DOHH2 (cell line): ENCODE results near the gene PRPF31.

Experiments
- H3F3A ChIP-seq: fragments of 200-600 bp; sonication (generic), shearing (Covaris generic); 2 replicates; pipeline ENCODE4 v1.6.0; 2016; ENCODE audit warnings: antibody characterized with exemption, mild to moderate bottlenecking; ENCODE audit not compliant: control insufficient read depth, insufficient read depth
- H3K27ac ChIP-seq: fragments of 200-600 bp; sonication (generic); 2 replicates; pipeline ENCODE4 v1.5.1; 2014; ENCODE audit warnings: low read depth, mild to moderate bottlenecking, low read length, moderate library complexity
- H3K27me3 ChIP-seq: fragments of 200-600 bp; sonication (generic); 2 replicates; pipeline ENCODE4 v1.6.1; 2014; ENCODE audit warnings: mild to moderate bottlenecking, low read length, mixed read lengths; ENCODE audit not compliant: control insufficient read depth
- H3K36me3 ChIP-seq: fragments of 200-600 bp; sonication (generic); 2 replicates; pipeline ENCODE4 v1.6.1; 2014; ENCODE audit warnings: mild to moderate bottlenecking, low read length, moderate library complexity, mixed read lengths; ENCODE audit not compliant: control insufficient read depth
- H3K4me1 ChIP-seq: fragments of 200-600 bp; sonication (generic); 2 replicates; pipeline ENCODE4 v1.6.1; 2014; ENCODE audit warnings: mild to moderate bottlenecking, low read length, mixed read lengths; ENCODE audit not compliant: control insufficient read depth
- H3K4me2 ChIP-seq: fragments of 200-600 bp; sonication (generic); 2 replicates; pipeline ENCODE4 v1.6.0; 2014; ENCODE audit warnings: mild to moderate bottlenecking, low read length, moderate library complexity
- H3K4me3 ChIP-seq: fragments of 200-600 bp; sonication (generic); 2 replicates; pipeline ENCODE4 v1.5.1; 2014; ENCODE audit warnings: mild to moderate bottlenecking, low read length, mixed read lengths
- H3K79me2 ChIP-seq: fragments of 200-600 bp; sonication (generic); 2 replicates; pipeline ENCODE4 v1.6.1; 2014; ENCODE audit warnings: mild to moderate bottlenecking, low read length, mixed read lengths; ENCODE audit not compliant: control insufficient read depth
- H3K9me2 ChIP-seq: fragments of 200-600 bp; sonication (generic); replicated peaks from 2 replicates; pipeline ENCODE4 v1.6.1; 2014; ENCODE audit warnings: mild to moderate bottlenecking, low read length, mixed read lengths; ENCODE audit not compliant: control insufficient read depth
- H3K9me3 ChIP-seq: fragments of 200-600 bp; sonication (generic); 2 replicates; pipeline ENCODE4 v1.6.1; 2014; ENCODE audit warnings: antibody characterized with exemption, low read length, mixed read lengths; ENCODE audit not compliant: control insufficient read depth, insufficient read depth
- H4K20me1 ChIP-seq: fragments of 200-600 bp; sonication (generic); 2 replicates; pipeline ENCODE4 v1.6.0; 2014; ENCODE audit warnings: low read depth, mild to moderate bottlenecking, antibody characterized with exemption, low read length, moderate library complexity; ENCODE audit not compliant: control insufficient read depth, insufficient read depth
- EZH2phosphoT487 ChIP-seq: fragments of 200-600 bp; sonication (generic); IDR thresholded peaks from 2 replicates; pipeline ENCODE4 v1.6.1; 2017; ENCODE audit warnings: borderline replicate concordance, mild to moderate bottlenecking, antibody characterized with exemption, low read length, moderate library complexity, mixed read lengths
- TF ChIP-seq, protein P1 (sequence below): fragments of 200-600 bp; sonication (generic); IDR thresholded peaks from one replicate; pipeline ENCODE4 v1.5.1; 2014; ENCODE audit warnings: antibody characterized with exemption, mild to moderate bottlenecking, low read depth, low read length; ENCODE audit not compliant: poor library complexity, severe bottlenecking

PRPF31 gene

DNA sequence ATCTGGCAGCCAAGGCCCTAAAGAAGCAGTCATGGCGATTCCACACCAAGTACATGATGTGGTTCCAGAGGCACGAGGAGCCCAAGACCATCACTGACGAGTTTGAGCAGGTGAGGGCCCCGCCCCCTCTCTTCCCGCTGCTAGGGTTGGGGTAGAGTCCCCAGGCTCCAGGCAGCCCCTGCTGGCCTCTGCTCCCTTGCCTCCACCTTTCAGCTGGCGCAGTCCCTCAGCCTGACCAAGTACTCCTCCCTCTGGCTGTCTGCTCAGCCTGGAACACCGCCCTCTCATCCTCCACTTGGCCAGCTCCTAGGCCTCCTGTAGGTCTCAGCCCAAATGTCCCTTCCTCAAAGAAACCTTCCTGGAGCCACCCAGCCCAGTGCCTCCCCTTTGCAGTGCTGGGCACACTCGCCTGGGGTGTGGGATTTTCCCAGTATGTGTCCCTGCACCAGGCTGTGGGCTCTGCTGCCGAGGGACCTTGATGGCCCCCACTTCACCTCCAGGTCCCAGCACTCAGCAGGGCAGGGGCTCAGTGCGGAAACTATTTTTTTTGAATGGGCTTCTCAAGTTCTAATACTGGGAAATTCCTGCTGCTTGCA, 38.3 kb downstream of the PRPF31 start:
- H3K9me3 ChIP-seq: no peaks in the 10 kb centered on the region
- peaks cover 3% of the 10 kb centered on the region for H3F3A ChIP-seq
- H3K27me3 ChIP-seq: no peaks in the 10 kb centered on the region
- peaks cover 84% of the 10 kb centered on the region for H3K36me3 ChIP-seq
- peaks cover 9% of the 10 kb centered on the region for H3K4me1 ChIP-seq
- H3K27ac ChIP-seq: no peak overlapping the region
- no peaks in the 10 kb centered on the region for H3K9me2 ChIP-seq
- no peak overlapping the region for H3K4me3 ChIP-seq
- no peaks in the 10 kb centered on the region for H4K20me1 ChIP-seq
- peaks cover 9% of the 10 kb centered on the region for H3K79me2 ChIP-seq
- H3K4me2 ChIP-seq: no peak overlapping the region
- TF ChIP-seq, protein P1, sequence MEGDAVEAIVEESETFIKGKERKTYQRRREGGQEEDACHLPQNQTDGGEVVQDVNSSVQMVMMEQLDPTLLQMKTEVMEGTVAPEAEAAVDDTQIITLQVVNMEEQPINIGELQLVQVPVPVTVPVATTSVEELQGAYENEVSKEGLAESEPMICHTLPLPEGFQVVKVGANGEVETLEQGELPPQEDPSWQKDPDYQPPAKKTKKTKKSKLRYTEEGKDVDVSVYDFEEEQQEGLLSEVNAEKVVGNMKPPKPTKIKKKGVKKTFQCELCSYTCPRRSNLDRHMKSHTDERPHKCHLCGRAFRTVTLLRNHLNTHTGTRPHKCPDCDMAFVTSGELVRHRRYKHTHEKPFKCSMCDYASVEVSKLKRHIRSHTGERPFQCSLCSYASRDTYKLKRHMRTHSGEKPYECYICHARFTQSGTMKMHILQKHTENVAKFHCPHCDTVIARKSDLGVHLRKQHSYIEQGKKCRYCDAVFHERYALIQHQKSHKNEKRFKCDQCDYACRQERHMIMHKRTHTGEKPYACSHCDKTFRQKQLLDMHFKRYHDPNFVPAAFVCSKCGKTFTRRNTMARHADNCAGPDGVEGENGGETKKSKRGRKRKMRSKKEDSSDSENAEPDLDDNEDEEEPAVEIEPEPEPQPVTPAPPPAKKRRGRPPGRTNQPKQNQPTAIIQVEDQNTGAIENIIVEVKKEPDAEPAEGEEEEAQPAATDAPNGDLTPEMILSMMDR: no peak
- no peak for TF ChIP-seq EZH2phosphoT487

DNA sequence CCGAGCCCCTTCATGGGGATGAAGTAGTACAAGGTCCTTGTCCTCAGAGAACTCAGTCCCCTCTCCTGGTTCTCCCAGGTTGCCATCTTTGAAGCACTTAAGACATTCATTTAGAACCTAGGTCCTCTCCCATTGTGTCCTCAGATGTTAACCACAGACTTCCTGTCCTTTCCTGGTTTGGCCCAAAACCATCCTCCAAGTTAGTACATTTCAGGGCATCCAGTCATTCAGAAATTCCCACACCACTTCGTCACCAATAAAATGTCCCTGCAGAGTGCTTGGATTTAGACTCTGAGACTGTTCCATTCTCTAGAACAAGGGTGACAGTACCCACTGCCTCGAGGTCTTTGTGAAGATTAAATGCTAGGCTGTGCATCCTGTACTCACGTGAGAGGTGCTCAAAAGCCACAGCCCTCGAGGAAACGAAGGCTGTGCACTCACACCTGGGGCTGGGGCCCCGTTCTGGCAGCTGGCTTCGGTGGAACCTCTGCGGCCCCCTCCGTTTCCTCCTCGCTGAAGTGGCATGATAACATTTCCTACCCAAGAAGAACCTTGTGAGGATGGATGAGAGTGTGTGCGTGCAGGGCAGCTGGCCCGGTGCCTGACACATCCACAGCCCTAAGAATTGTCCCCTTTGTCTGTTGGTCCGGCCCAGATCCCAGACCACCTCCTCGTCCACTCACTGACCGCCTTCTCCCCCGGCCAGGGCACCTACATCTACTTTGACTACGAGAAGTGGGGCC, 39.2 kb downstream of the PRPF31 start:
- H3K9me2 ChIP-seq: no peaks in the 10 kb centered on the region
- peaks cover 12% of the 10 kb centered on the region for H3K4me1 ChIP-seq
- H3K27me3 ChIP-seq: no peaks in the 10 kb centered on the region
- no peak overlapping the region for H3K4me2 ChIP-seq
- no peak overlapping the region for H3K4me3 ChIP-seq
- no peaks in the 10 kb centered on the region for H4K20me1 ChIP-seq
- TF ChIP-seq, protein P1: no peak
- no peak for TF ChIP-seq EZH2phosphoT487
- peaks cover 75% of the 10 kb centered on the region for H3K36me3 ChIP-seq
- no peak overlapping the region for H3K27ac ChIP-seq
- peaks cover 3% of the 10 kb centered on the region for H3F3A ChIP-seq
- H3K9me3 ChIP-seq: no peaks in the 10 kb centered on the region
- H3K79me2 ChIP-seq: peaks cover 13% of the 10 kb centered on the region

DNA sequence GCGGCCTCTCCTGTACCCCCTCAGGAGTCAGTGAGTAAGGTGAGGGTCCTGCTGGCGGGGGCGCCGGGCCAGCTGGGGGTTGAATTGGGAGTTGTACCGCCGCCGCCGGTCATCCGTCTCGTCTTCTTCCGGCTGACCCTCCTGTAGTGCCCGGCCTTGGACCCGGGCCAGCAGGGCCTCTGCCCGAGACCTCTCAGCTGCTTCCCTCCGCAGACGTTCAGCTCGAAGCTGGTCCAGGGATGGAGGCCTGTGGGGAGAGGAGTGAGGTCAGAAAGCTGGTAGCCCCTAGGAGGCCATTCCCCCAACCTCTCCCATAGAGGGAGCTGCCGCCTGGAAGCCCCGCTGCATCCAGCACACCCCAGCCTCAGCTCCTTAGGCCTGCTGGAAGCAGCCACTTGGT, 40.1 kb downstream of the PRPF31 start:
- H3K36me3 ChIP-seq: peaks cover 66% of the 10 kb centered on the region
- no peak for TF ChIP-seq EZH2phosphoT487
- TF ChIP-seq, protein P1: no peak
- H3K79me2 ChIP-seq: peaks cover 20% of the 10 kb centered on the region
- no peaks in the 10 kb centered on the region for H4K20me1 ChIP-seq
- no peaks in the 10 kb centered on the region for H3K9me3 ChIP-seq
- H3K27ac ChIP-seq: no peak overlapping the region
- H3K4me3 ChIP-seq: no peak overlapping the region
- H3K9me2 ChIP-seq: no peaks in the 10 kb centered on the region
- peaks cover 14% of the 10 kb centered on the region for H3K4me1 ChIP-seq
- H3K4me2 ChIP-seq: no peak overlapping the region
- no peaks in the 10 kb centered on the region for H3K27me3 ChIP-seq
- peaks cover 3% of the 10 kb centered on the region for H3F3A ChIP-seq
